GM21360 (cell line): ENCODE data around the gene ESYT2.

Experiments
- ATAC-seq: cut with Tn5 transposase; IDR thresholded peaks from one replicate; pipeline ENCODE4 v1.9.1; 2021; ENCODE audit warnings: mild to moderate bottlenecking, moderate library complexity; ENCODE audit not compliant: unreplicated experiment

ESYT2 gene

DNA sequence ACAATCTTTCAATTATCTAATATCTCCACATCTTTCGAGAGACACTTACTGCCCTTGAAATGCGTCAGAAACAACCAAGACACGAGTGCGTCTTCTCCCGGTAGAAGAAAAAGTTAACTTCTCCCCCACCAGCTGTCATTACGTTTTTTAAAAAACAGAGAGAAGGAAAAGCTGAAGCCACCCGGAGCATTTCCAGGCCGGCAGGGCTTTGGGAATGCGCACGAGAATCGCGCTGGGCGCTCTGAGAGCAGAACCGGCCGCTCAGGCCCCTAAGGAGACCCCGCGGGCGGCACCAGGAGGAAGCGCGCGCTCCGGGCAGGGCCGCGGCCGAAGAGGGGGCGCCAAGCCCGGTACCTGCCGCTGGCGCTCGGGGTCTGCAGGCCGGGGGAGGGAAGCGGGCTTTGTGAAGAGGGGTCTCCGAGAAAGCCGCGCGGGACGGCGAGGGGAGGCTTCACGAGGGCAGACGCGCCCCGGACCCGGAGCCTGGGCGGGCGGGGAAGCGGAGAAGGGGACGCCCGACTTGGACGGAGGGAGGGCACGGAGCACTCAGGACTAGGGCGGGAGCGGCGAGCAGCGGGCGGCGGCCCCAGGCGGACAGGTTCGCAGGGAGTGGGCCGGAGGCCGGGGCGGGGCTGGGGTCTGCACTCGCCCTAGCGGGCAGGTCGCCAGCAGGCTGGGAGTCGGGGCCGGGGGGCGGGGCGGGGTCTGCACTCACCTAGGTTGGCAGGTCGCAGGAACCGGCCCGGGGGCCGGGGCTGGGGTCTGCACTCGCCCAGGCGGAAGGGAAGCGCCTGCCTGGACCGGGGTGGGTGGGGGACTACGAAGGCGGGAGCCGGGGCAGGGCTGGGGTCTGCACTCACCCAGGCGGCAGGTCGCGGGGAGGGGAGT lies 932 bp downstream of the ESYT2 start:
- ATAC-seq = no peak

DNA sequence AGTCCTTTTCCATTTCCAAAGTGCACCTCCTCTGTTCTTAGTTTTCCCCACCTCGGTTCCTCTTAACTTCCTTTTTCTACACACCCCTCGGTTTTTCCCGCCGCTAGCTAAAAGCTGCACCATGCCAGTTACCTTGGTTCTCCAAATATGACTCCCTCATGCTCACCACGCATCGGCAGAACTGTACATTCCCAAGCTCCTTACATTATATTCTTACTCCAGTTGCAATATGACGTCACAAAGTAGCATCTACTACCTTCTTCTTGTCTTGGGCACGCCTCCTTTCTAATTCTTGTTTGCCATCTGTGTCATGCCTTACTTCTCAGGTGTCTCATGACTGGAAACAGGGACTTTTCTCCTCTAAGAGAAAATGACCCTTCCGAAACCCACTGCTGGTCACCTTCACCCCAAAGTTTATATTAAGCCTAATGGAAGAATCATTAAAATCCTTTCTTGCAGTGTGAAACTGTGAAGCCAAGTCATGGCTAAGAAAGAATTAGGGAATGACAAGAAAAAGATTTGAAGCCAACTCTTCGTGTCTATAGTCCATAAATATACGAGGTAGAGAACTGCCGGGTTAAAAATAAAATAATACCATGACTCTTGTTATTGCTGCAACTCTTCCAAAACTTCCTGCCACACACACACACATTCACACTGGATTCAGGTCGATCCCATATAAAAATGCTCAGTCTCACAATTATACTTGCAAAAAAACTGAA lies 1.7 kb downstream of the ESYT2 start:
- no peak for ATAC-seq

DNA sequence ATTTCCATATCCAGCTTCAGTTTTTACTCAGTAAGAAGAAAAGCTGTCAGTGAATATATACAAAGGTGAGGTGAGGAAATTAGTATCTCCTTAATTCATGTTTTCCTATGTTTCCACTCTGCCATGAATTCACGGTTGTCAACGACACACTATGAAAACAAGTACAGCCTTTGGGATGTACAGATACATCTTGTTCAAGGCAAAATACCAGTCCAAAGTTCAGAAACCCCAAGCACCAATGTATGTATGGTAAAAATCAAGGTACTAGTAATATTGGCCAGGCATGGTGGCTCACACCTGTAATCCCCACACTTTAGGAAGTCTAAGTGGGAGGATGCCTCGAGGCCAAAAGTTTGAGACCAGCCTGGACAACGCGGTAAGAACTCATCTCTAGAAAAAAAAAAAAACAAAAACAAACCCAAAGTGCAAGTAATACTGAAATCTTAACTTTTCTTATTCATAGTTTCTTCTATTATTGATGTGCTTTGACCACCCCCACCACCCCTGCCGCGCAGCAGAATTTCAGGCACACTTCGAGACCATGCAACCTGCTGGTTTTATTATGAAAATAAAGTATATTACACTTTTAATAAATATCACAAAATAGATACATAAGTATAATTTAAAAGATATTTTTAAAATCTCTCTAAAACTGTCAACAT lies 3.5 kb downstream of the ESYT2 start:
- ATAC-seq = no peak

DNA sequence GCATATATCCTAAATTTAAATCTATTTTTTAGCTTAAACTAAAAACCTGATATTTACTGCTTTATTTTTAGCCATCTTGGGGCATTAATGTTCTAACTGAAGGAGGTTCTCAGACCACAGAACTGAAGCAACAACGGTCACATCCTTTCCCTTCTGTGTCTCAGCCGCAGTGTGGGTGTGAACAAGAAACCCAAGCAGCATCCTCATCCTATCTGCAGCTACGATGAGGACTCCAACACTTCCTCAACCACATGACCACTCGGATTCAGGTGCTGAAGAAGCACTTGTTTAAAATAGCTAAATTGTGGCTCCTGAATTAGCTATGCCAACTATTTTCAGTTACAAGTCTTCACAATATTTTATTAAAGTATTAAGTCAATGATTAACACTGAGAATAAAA lies 5.3 kb downstream of the ESYT2 start:
- peak; percentile 69 for ATAC-seq

DNA sequence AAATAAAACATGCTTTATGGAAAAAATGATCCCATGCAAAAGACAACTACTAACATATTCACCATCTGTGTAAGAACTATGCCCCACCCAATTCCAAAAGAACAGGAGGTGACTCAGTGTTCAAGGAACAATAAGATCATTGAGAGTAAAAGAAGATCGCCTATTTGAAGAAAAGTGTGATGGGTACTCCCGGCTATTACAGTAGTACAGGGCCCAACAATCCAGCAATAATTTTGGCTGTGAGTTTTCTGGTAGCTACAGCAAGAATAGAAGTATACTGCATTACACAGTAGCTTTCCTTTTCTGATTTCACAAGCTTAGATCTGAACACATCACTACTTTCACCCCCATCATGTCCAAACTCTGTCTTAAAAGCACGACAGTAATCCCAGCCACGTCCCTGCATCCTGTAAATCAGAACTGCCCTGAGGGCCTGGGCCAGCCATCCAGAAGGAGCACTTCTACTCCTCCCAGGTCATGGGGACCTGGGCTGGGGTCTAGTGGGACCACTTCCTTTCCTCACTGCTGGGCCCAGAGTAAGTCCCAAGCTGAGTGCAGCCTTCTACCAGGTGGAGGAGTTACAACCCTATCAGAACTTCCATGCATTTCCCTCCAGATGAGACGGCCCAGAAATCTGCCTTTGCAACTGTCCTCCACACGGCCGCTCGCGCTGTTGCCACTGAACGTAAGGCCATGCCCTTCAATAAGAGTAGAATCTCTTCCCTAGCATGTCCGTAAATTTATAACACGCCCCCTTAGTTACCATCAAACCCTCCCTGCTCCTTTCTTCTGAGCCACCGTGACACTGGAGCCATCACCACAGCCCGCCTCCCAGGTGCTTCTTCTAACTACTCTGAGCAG lies 7.9 kb downstream of the ESYT2 start:
- ATAC-seq = no peak

DNA sequence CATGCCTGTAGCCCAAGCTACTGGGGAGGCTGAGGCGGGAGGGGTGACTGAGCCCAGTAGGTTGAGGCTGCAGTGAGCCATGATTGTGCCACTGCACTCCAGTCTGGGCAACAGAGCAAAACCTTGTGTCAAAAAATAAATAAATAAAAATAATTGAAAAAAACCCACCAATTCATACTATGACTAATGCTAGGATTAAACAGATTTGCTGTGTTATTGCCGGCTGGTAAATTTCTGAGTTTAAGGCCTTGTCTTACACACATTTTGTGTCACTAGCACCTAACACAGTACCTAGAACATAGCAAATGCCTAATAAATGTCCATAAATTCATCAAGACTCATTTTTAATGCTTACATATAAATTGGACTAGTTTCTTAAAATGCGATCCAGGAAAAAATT lies 8.7 kb downstream of the ESYT2 start:
- no peak for ATAC-seq

DNA sequence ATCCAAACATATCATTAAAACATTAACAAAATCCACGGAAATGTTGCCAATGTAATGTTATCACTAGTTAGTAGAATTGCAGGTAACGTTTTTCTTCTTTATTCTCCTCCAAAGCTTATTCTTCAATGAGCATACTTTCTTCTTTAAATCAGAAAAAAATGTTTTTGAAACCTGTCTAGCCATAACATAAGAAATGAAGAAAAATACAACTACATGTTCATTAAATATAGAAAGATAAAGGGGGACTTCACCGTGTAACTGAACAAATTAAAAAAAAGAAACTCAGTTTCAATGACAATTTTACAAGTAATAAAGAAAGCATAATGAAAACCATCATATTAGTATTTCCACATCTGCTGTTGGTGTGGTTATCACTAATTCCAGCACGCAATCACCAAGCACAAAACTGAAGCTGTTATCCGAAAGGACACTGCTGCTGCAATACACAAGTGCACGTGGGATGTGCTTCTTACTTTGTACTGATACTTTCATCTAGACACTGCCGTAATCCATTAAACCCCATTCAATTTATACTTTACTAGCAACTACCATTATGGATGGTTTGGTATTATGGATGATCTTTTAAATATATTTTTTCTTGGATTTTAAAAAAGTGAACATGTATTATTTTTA lies 9.6 kb downstream of the ESYT2 start:
- no peak for ATAC-seq

DNA sequence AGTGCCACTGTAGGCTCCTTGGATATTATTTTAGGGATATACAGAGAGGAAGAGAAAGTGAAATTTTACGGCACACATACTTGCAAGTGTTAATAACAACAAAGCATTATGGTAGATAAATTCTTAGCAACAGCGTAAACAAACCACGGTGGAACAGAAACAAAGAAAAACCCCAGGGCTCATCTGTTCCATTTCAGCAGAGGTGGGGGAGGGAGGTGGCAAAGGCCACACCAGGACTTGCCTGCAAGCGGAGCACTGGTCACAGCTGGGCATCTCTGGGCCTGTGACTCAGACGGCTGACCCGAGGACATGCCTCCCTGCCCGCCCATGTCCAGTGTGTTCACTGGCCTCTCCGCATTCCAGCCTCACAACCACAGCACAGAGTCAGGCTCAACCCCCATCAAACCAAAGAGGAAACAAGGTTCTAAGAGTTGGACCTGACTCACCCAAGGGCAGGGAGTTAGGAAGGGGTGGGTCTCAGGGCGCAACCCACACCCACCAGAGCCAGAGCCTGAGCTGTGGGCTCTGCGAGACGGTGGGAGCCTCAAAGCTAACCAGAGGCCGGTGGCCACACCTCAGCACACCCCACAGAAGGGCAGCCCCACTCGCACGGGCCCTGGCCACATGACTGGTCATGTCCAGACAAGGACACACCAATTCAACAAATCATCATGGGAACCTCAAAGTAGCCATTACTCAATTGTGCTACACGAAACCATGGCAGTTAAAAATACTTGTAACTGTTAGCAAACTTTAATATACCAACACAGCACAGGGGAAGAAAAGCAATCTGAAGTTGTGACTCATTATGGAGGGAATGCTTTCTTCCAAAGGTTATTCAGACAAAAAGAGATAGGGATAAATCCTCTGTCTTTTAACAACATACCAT lies 10.7 kb downstream of the ESYT2 start:
- ATAC-seq = peak; percentile 86

DNA sequence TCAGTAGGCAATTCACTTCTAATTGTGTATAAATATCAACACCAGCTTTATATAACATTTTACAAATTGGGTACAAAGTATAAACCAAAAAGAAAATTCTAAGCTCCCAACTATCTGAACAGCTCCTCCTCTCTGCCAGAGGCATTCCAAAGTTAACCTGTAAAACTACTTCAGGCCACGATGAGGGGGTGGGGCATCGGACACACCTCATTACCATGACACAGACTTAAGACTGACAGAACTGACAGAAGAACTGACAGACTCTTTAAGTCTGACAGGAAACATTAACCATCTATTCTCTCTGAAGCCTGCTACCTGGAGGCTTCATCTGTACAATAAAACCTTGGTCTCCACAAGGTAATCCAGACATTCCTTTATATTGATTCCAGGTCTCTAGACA lies 12.3 kb downstream of the ESYT2 start:
- no peak for ATAC-seq

DNA sequence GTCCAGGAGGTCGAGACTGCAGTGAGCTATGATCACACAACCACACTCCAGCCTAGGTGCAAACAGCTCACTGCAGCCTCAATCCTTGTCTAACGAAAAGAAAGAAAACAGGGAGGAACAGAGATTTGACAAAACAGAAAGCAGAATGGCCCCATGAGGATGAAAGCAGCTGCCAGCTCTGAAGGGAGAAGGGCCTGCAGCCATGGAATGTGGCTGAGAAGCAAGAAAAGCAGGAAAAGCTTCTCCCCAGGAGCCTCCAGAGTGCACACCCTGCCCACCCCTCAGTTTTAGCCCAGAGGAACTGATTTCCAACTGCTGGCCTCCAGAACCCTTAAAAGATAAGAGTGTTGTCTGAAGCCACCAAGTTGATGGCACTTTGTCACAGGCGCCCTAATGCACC lies 13.0 kb downstream of the ESYT2 start:
- ATAC-seq = no peak

DNA sequence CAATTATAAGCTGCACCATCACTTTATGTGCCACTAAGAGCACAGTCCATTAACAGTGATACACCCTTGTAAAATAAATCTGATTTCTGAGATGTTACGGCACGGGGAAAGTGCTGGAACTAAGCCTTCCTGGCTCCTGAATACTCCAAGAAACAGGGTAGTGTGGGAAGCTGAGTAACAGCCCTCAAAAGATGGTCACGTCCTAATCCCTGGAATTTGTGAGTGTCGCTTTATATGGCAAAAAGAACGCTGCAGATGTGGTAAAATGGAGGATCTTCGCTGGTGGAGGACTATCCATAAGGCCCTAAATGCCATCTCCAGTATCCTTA lies 13.5 kb downstream of the ESYT2 start:
- ATAC-seq = no peak

DNA sequence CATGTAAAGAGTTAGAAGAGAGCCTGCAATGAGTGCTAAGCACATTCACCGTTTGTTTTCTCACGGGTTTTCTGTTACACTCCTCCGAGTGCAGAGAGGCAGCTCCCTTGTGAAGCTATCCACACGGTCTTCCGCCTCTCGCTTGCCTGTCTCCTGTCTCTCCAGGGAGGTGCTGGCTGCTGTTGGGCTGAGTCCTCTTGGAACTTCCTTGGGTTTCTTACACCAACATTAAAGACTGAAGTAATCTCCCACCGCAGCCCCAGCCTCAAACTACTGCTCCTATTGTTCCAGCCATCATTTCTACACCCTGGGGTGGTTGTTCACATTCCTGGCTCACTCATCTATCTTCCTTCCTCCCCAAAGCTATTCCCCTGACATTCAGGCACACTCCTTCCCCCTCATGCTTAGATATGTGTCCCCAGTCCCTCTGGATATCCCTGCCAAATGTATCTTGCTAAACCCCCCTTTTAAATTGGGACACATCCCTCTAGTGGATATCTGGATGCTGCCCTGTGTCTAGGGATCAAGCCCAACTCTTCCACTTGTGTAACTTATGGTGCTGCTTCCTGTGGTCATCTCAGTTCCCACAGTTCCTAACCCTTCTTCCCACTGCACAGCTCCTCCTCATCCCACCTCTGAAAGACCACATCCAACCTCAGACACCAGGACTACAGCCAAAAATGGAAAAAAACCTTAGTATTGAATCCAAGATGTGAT lies 14.1 kb downstream of the ESYT2 start:
- ATAC-seq = no peak

DNA sequence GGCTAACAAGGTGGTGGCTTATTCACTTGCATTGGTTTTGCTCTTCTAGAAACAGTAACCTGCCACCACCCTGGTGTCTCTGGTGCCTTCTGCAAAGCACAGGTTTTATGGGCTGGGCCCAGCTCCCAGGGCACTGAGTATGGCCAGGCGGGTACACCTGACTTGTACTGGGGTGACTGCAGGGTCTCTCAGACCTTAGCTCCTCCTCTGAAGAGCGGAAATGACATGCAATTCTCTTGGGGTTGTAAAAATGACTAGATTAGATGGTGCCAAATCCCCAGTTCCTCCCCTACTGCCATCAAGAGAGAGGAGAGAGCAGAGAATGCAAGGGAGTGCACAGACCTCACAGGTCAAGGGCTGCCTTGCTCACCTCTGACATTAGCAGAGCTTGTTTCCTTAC lies 14.7 kb downstream of the ESYT2 start:
- ATAC-seq = no peak

DNA sequence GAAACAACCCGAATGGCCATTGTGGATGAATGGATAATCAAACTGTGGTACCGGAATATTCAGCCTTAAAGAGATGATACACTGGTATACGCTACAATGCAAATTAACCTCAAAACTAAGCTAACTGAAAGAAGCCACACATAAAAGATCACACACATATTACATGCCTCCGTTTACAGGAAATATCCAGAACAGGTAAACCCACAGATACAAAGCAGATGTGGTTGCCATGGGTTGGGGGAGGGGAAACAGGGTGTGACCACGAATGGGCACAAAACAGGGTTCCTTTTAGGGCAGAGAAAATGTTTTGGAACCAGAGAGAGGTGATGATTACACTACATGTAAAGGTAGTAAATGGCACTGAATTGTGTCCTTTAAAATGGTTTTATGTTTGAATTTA lies 16.6 kb downstream of the ESYT2 start:
- ATAC-seq = no peak

DNA sequence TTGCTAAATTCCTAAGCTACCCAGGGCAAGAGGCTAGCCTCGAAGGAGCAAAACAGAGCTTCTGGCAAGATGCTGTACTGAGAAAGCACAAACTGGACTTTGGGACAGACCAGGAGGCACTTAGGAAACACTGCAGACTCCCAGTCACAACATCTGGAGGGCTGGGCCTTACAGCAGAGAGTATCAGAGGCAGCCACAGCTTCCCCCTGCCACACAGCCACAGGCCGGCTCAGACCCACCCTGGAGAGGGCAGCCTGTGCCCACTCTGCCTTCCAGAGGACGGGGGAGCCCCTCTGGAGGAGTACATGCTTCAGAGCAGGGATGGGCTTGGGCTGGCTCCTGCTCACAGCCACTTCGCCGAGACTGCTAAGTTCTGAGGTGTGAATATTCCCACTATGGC lies 17.4 kb downstream of the ESYT2 start:
- no peak for ATAC-seq

DNA sequence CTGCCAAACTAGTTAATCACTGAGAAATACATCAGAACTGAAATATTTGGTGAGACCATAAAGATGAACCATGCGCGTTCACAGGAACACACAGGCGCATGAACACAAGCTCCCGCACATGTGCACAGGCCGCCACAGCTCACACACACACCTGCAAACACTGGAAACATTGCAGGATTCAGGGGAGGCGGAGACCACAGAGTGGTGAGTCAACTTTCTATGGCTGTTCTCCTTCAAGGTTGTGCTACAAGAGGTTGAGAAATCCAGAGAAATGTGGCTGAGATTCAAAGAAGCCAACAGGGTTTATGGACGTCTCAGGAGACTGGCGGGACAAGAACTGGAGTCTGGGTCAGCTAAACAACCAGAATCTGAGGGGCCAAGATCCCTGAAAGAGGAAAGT lies 17.8 kb downstream of the ESYT2 start:
- ATAC-seq = no peak

DNA sequence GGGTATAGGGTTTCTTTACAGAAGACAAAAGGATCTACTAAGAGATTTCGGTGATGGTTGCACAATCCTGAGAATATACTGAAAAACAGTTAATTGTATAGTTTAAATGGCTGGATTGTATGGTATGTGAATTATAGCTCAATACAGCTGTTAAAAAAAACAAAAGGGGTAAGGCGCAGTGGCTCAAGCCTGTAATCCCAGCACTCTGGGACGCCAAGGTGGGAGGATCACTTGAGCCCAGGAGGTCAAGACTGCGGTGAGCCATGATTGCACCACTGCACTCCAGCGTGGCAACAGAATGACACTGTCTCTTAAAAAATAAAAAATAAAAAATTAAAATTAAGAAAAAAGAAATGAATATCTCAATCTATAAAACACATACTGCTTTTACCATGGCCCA lies 18.5 kb downstream of the ESYT2 start:
- ATAC-seq = no peak

DNA sequence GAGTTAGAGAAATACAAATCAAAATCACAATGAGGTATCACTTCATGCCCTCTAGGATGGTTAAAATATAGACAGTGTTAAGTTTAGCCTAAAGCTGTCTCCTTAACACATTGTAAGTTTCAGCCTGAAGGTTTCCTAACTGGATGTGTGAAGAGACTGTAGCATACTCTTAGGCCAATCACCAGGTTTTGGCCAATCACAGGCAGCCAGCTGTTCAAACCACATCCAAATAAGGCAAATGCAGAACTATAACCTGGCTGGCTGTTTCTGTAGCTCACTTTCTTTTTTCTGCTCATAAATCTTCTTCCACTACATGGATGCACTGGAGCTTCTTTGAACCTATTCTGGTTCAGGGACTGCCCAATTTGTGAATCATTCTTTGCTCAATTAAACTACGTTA lies 19.7 kb downstream of the ESYT2 start:
- ATAC-seq = peak; percentile 76

DNA sequence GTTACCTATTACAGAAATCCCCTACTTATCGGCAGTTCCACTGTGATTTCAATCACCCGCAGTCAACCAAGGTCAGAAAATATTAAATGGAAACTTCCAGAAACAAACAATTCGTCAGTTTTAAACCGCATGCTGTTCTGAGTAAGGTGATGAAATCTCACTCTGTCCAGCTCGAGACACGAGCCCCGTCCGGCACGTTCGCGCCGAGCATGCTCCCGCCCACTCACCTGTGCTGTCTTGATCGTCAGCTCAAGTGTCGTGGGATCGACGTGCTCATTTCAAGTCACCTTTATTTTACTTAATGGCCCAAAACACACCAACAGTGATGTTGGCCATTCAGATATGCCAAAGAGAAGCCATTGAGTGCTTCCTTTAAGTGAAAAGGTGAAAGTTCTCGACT lies 21.2 kb downstream of the ESYT2 start:
- no peak for ATAC-seq
